Activated CD8-positive, alpha-beta T cell treated with anti-CD3 and anti-CD28 coated beads for 36 hours (primary cell): ENCODE data around the gene PRXL2C. TPM values are rescaled to one million over a fixed set of nuclear protein-coding genes. Genes with fewer than 3 reads are reported as not detected.
A peak's percentile ranks its signal among the peaks of the same experiment; 100 is the strongest.
"Not testable (repeated sequence)": the region's sequence is repeated elsewhere in the genome, so short reads cannot be mapped to it uniquely, and the experiment has no call there.

Experiments
- ATAC-seq: fragments of 200-7000 bp; cut with Tn5 transposase; one replicate; pipeline ENCODE4 v1.10.0; 2021; ENCODE audit warnings: mild to moderate bottlenecking, moderate library complexity
- CTCF ChIA-PET: fragments of 350-600 bp; sonication (Branson Sonifier 250); formaldehyde crosslinking; loops from one replicate; lab custom pipeline; 2021; ENCODE audit warnings: antibody characterized with exemption; lab: Charles Lee
- POLR2A ChIA-PET: fragments of 350-600 bp; sonication (Branson Sonifier 250); formaldehyde crosslinking; loops from one replicate; lab custom pipeline; 2021; ENCODE audit warnings: antibody characterized with exemption; lab: Charles Lee
- DNase-seq: peaks from one replicate; pipeline ENCODE4 v3.0.0-alpha.2; 2020
- H3K27ac Mint-ChIP-seq: one replicate; pipeline ENCODE4 v1.8.0; 2021; ENCODE audit warnings: mild to moderate bottlenecking, mixed read lengths
- H3K27me3 Mint-ChIP-seq: one replicate; pipeline ENCODE4 v1.8.0; 2021; ENCODE audit warnings: mixed read lengths
- H3K36me3 Mint-ChIP-seq: one replicate; pipeline ENCODE4 v1.8.0; 2021; ENCODE audit warnings: low read depth, mixed read lengths
- H3K4me1 Mint-ChIP-seq: one replicate; pipeline ENCODE4 v1.8.0; 2021; ENCODE audit warnings: low read depth, mixed read lengths
- H3K4me3 Mint-ChIP-seq: one replicate; pipeline ENCODE4 v1.8.0; 2021; ENCODE audit warnings: mild to moderate bottlenecking, moderate library complexity, mixed read lengths
- H3K9me3 Mint-ChIP-seq: one replicate; pipeline ENCODE4 v1.8.0; 2021; ENCODE audit warnings: mixed read lengths
- CTCF ChIP-seq: fragments of 200-600 bp; IDR thresholded peaks from one replicate; pipeline ENCODE4 v1.8.0; 2022; ENCODE audit warnings: antibody characterized with exemption, mild to moderate bottlenecking
- intact Hi-C: fragments of 100-400 bp; cut with micrococcal nuclease; formaldehyde crosslinking; loops from one replicate; pipeline ENCODE4 v1.10.0; 2022
- total RNA-seq, 2 experiments: library from RNA; stranded (reverse); gene quantifications; one replicate each; pipeline ENCODE4 v1.2.3, GENCODE V29; 2021

Gene PRXL2C
- total RNA-seq, 2 experiments from 2014 or later = 2.5 to 5.2 TPM

GRCh38 chr9:96636368-96636767 is 18.7 kb downstream of the PRXL2C start:
- no peak overlapping the region for H3K4me3 Mint-ChIP-seq

GRCh38 chr9:96633579-96633978 is 21.5 kb downstream of the PRXL2C start:
- H3K27ac Mint-ChIP-seq, ATAC-seq, intact Hi-C loops, POLR2A ChIA-PET, H3K36me3 Mint-ChIP-seq, H3K4me3 Mint-ChIP-seq, DNase-seq, H3K4me1 Mint-ChIP-seq, H3K9me3 Mint-ChIP-seq: not testable (repeated sequence)
- peaks cover 20% of the 10 kb centered on the region for H3K27me3 Mint-ChIP-seq
- CTCF ChIA-PET = interaction anchor here (1.0 to 1.2 kb wide), 3 partner anchors 18 to 402 kb away, joined by 3 to 4 read pairs (median 3); no protein-coding TSS in a partner anchor

More at GRCh38 chr9:96636368-96636767, 18.7 kb downstream of the PRXL2C start:
- ChIA-PET CTCF (interaction anchor here (0.9 to 1.3 kb wide), 2 partner anchors 307 to 309 kb away, joined by 3 read pairs; no protein-coding TSS in a partner anchor), POLR2A (no interaction called here)
- Mint-ChIP-seq H3K27me3 (peaks cover 12% of the 10 kb centered on the region), H3K36me3 (no peaks in the 10 kb centered on the region), H3K27ac (no peak overlapping the region), H3K9me3 (no peaks in the 10 kb centered on the region), H3K4me1 (no peaks in the 10 kb centered on the region)
- DNase-seq (no peak), ATAC-seq (no peak)
- intact Hi-C loops = no loop called here
- no peak for TF ChIP-seq CTCF

- H3K27ac Mint-ChIP-seq = no peak overlapping the region
- H3K27me3 Mint-ChIP-seq = peaks cover 15% of the 10 kb centered on the region
- CTCF ChIA-PET = no interaction called here
- intact Hi-C loops = no loop called here
- no peaks in the 10 kb centered on the region for H3K9me3 Mint-ChIP-seq
- no peak overlapping the region for H3K4me3 Mint-ChIP-seq
- DNase-seq (no peak), ATAC-seq (no peak)
- peaks cover 4% of the 10 kb centered on the region for H3K4me1 Mint-ChIP-seq
- no peak for TF ChIP-seq CTCF
- POLR2A ChIA-PET = no interaction called here
- no peaks in the 10 kb centered on the region for H3K36me3 Mint-ChIP-seq
Measured at GRCh38 chr9:96626912-96627311, 28.2 kb downstream of the PRXL2C start.

- no peak overlapping the region for H3K27ac Mint-ChIP-seq
- CTCF ChIA-PET = no interaction called here
- H3K4me1 Mint-ChIP-seq = peaks cover 11% of the 10 kb centered on the region
- POLR2A ChIA-PET = no interaction called here
- TF ChIP-seq CTCF = no peak
- no peaks in the 10 kb centered on the region for H3K9me3 Mint-ChIP-seq
- ATAC-seq (no peak), DNase-seq (no peak)
- peaks cover 37% of the 10 kb centered on the region for H3K27me3 Mint-ChIP-seq
- H3K4me3 Mint-ChIP-seq = no peak overlapping the region
- intact Hi-C loops = no loop called here
- no peaks in the 10 kb centered on the region for H3K36me3 Mint-ChIP-seq
Measured at GRCh38 chr9:96621618-96622017, 33.5 kb downstream of the PRXL2C start.

- CTCF ChIA-PET = no interaction called here
- H3K36me3 Mint-ChIP-seq = no peaks in the 10 kb centered on the region
- ATAC-seq (no peak), DNase-seq (no peak)
- intact Hi-C loops = no loop called here
- no peak overlapping the region for H3K27ac Mint-ChIP-seq
- POLR2A ChIA-PET = no interaction called here
- H3K9me3 Mint-ChIP-seq = no peaks in the 10 kb centered on the region
- TF ChIP-seq CTCF = no peak
- H3K4me3 Mint-ChIP-seq = no peak overlapping the region
- peaks cover 42% of the 10 kb centered on the region for H3K27me3 Mint-ChIP-seq
- peaks cover 11% of the 10 kb centered on the region for H3K4me1 Mint-ChIP-seq
Measured at GRCh38 chr9:96620832-96621269, 34.3 kb downstream of the PRXL2C start.

- intact Hi-C loops = no loop called here
- POLR2A ChIA-PET = no interaction called here
Measured at GRCh38 chr9:96620181-96620514, 35.0 kb downstream of the PRXL2C start.

More at GRCh38 chr9:96620181-96620514, 35.0 kb downstream of the PRXL2C start:
- ATAC-seq = no peak
- no peak for DNase-seq
- Mint-ChIP-seq H3K27me3 (peaks cover 47% of the 10 kb centered on the region), H3K4me3 (peak overlapping the region; percentile 60), H3K27ac (no peak overlapping the region), H3K36me3 (no peaks in the 10 kb centered on the region), H3K4me1 (peaks cover 11% of the 10 kb centered on the region), H3K9me3 (no peaks in the 10 kb centered on the region)
- no peak for TF ChIP-seq CTCF
- CTCF ChIA-PET = no interaction called here
